Activated CD4-positive, alpha-beta T cell treated with anti-CD3 and anti-CD28 coated beads, Interleukin-2, Interleukin-4, amounts not matched to agents 100 ng/mL and 50 ng/mL, durations not matched to agents 16 hours and 8 hours (primary cell): ENCODE measurements around the gene EIF5B.
A peak's percentile ranks its signal among the peaks of the same experiment; 100 is the strongest.
"Not testable (repeated sequence)": the region's sequence is repeated elsewhere in the genome, so short reads cannot be mapped to it uniquely, and the experiment has no call there.

ENCODE experiments used
- DNase-seq: peaks from one replicate; pipeline ENCODE4 v3.0.0-alpha.2; 2020; ENCODE audit warnings: low spot score

EIF5B gene, protein sequence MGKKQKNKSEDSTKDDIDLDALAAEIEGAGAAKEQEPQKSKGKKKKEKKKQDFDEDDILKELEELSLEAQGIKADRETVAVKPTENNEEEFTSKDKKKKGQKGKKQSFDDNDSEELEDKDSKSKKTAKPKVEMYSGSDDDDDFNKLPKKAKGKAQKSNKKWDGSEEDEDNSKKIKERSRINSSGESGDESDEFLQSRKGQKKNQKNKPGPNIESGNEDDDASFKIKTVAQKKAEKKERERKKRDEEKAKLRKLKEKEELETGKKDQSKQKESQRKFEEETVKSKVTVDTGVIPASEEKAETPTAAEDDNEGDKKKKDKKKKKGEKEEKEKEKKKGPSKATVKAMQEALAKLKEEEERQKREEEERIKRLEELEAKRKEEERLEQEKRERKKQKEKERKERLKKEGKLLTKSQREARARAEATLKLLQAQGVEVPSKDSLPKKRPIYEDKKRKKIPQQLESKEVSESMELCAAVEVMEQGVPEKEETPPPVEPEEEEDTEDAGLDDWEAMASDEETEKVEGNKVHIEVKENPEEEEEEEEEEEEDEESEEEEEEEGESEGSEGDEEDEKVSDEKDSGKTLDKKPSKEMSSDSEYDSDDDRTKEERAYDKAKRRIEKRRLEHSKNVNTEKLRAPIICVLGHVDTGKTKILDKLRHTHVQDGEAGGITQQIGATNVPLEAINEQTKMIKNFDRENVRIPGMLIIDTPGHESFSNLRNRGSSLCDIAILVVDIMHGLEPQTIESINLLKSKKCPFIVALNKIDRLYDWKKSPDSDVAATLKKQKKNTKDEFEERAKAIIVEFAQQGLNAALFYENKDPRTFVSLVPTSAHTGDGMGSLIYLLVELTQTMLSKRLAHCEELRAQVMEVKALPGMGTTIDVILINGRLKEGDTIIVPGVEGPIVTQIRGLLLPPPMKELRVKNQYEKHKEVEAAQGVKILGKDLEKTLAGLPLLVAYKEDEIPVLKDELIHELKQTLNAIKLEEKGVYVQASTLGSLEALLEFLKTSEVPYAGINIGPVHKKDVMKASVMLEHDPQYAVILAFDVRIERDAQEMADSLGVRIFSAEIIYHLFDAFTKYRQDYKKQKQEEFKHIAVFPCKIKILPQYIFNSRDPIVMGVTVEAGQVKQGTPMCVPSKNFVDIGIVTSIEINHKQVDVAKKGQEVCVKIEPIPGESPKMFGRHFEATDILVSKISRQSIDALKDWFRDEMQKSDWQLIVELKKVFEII

GRCh38 chr2:99337113-99338028, at the start of gene EIF5B:
Gene EIF5B (plus strand): TSS chr2:99337389. CDS start chr2:99337555, 166 bp downstream.
- peak; percentile 96 for DNase-seq

DNA sequence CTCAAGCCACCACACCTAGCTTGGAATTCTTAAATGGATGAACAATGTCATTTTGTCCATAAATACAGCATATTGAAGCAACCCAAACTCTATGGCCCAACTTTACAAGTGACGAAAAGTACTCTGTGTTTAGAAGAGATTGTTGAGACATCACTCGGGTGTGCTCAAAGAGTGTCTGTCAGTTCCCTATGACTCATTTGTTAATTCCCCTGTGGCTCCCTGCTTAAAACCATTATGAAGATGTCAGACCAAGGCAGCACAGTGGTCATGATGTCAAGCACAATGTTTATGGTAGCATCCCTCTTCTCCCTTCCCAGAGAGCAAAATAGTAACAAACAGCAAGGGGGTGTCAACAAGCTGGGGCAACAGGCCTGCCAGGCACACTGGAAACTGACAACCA, 39.2 kb upstream of the EIF5B start:
- peak; percentile 2 for DNase-seq

GRCh38 chr2:99299580-99299979, 37.6 kb upstream of the EIF5B start:
- DNase-seq, result no peak

- DNase-seq, result not testable (repeated sequence)
These were observed 36.1 kb upstream of the EIF5B start, which contains the start of gene LYG1 for GRCh38 chr2:99301097-99301496. Gene LYG1 (minus strand): TSS chr2:99301197. CDS start chr2:99295670, 5,527 bp downstream.

DNA sequence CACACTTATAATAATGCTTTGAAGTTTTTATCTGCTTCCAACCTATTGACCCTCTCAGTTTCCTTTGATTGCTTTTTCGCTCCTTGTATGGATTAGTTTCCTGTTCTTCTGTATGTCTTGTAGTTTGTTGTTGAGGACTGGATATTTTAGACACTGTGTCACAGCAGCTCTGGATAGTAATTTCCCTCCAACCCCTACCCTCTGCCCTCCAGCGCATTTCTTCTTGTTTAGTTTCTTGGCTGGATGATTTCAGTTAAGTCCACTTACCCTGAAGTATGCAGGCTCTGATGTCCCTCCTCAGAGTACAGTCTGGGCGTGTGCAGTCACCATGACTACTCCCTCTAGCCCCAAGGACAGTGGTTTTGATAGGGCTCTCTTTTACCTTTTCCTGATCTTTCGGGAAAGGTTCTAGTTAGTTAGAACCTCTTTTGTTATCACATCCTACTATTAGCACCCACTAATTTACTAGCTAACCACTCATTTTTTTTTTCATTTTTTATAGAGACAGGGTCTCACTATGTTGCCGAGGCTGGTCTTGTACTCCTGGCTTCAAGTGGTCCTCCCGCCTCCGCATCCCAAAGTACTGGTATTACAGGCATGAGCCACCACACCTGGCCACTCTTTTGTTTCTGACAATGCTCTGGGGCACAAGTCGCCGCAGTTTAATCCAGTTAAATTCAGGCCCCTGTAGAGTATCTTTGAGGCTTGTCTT, 19.9 kb upstream of the EIF5B start:
- no peak for DNase-seq

DNA sequence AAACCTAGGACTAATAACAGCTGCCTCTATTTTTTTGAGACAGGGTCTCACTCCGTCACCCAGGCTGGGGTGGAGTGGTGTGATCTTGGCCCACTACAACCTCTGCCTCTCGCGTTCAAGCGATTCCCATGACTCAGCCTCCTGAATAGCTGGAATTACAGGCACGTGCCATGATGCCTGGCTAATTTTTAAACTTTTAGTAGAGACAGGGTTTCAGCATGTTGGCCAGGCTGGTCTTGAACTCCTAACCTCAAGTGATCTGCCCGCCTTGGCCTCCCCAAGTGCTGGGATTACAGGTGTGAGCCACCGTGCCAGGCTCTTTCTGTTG, 19.4 kb upstream of the EIF5B start:
- not testable (repeated sequence) for DNase-seq

DNA sequence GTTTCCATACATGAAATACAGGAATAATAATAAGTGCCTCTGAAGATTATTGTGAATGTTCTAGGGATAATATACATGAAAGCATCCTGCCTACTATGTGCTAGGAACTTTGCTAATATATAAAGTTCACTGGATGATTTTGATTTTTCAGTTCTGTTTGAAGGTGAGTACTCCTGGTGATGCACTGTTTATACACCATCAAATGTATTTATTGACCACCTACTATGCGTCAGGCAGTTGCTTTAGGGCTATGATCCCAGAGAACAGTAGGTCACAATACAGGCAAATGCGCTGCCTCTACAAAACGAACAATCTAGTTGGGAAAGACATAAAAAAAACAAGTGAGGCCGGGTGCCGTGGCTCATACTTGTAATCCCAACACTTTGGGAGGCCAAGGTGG, 11.8 kb upstream of the EIF5B start:
- DNase-seq, result no peak

DNA sequence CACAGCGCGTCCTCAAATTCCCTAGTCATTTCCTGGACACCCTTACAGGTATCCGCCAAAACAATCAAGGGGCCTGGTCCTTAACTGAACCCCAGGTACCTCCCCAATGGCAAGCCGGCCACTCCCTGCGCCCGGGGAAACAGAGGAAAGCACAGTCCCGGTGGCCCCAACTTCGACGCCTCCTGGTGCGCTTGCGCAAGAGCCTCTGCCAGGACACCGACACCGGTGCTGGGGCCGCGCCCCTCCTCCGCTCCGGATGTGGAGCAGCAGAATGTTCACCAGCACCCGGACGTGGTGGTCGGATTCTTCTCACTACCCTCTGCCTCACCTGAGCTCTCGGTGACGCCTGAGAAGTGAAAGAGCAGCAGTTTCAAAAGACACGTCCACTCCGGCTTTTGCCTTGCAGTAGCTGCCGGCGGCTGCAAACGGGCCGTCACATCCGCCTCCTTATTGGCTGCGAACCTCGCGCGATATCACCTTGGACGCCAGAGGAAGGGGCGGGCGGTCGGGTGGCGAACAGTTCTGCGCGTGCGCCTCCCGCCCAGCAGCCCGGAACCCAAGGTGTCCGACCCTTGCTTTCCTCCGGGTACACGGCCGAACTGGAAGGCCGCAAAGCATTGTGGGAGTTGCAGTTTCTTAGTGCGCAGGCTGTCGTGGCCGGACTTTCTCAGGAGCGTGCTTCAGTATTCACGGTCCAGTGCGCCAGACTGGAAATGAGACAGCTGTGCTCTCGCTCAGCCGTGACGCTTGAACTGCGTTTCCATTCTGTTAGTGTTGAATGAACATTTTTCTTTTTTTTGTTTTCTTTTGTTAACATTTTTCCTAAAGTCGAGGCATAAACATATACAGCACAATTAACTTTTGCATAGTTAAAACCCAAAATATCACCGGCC, 1.0 kb upstream of the EIF5B start, which contains the start of gene TXNDC9:
TXNDC9 (minus strand) TSS at position 423 of the 893 bp plus-strand sequence. CDS start 3,123 bp downstream, outside the sequence.
- peak; percentile 99 for DNase-seq

DNA sequence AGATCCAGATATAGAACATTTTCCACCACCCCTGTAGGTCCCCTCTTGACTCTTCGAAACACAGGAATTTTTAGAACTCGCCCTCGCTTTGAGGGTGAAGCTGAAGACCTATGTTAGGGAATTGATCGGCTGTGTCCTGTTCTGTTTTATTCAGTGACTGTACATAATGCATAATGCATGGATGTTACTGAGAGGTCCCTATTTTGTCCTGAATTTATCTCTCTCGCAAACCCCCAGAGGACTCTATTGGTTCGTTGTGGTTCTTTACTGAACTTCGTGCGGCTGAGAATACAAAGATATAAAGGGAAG, 431 bp upstream of the EIF5B start:
- DNase-seq, result no peak

GRCh38 chr2:99338029-99338585, 918 bp downstream of the EIF5B start:
- peak; percentile 31 for DNase-seq

GRCh38 chr2:99340669-99341236, 3.6 kb downstream of the EIF5B start:
- DNase-seq, result no peak

DNA sequence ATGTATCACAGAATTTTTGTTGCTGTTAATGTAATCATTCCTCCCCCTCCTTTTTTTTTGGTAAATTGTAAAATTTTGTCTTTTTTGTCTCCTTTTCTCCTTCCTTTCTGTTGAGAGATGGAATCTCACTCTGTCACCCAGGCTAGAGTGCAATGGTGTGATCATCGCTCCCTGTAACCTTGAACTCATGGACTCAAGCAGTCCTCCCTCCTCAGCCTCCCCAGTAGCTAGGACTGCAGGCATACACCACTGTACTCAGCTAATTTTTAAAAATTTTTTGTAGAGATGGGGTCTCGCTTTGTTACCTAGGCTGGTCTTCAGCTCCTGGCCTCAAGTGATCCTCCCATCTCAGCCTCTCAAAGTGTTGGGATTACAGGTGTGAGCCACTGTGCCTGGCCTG, 5.3 kb downstream of the EIF5B start:
- no peak for DNase-seq

DNA sequence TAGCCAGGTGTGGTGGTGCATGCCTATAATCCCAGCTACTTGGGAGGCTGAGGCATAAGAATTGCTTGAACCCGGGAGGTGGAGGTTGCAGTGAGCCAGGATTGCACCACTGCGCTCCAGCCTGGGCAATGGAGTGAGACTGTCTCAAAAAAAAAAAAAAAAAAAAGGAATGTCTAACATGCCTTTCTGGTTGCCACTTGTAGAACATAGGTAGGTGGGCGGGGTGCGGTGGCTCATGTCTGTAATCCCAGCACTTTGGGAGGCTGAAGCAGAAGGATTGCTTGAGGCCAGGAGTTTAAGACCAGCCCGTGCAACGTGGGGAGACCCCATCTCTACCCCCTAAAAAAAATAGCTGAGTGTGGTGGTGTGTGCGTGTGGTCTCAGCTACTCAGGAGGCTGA, 8.3 kb downstream of the EIF5B start:
- DNase-seq, result not testable (repeated sequence)

GRCh38 chr2:99346218-99346617, 9.0 kb downstream of the EIF5B start:
- no peak for DNase-seq

DNA sequence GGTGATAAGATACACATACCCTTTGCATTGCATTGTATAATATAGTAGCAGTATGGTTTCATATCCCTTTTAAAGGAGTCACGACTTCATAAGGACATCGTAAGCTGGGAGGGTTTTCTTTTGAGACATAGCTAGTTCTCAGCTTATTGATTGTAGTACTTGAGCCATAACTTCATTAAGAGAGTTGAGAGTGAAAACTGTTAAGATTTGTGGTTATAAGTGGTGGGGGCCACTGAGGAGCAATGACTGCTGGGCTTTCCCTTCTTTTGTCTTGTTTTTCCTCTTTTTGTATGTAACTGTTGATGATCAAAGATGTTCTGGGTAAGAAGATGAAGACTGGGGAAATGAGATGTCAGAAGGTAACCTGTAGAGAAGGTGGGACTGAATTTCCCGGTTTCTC, 11.0 kb downstream of the EIF5B start:
- DNase-seq, result peak; percentile 27

GRCh38 chr2:99350194-99350593, 13.0 kb downstream of the EIF5B start:
- no peak for DNase-seq

- DNase-seq, result no peak
These were observed 16.9 kb downstream of the EIF5B start for GRCh38 chr2:99354070-99354469.

DNA sequence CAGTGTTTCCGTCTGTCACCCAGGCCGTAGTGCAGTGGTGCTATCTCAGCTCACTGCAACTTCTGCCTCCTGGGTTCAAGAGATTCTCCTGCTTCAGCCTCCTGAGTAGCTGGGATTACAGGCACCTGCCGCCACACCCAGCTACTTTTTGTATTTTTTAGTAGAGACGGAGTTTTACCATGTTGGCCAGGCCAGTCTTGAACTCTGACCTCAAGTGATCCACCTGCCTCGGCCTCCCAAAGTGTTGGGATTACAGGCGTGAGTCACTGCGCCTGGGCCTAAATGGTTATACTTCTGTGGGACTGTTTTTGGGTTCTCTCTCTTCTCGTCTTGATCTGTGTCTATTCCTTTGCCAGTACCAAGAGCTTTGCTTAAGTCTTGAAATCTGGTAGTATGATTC, 17.6 kb downstream of the EIF5B start:
- DNase-seq, result not testable (repeated sequence)

DNA sequence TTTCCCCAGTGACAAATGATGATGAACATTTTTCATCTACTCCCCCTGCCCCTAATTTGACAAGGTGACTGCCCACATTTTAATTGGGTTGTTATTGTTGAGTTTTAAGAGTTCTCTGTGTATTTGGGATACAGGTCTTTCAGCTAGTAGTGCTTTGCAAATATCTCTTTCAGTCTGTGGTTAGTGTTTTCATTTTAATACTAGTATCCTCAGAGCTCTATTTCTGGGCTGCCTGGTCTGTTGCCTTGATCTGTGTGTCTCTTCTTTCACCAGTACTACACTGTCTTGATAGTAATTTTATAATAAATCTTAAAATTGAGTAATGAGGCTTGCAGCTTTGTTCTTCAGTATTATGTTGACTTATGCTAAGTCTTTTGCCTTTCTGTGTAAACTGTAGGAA, 19.7 kb downstream of the EIF5B start:
- no peak for DNase-seq
